ENCODE results near the gene PROM1. TPM values are rescaled to one million over a fixed set of nuclear protein-coding genes. Genes with fewer than 3 reads are reported as not detected.

PROM1 gene
- total and polyA plus RNA-seq, 2 of the 4 experiments (the other 2 are of a cell fraction), result not detected

DNA sequence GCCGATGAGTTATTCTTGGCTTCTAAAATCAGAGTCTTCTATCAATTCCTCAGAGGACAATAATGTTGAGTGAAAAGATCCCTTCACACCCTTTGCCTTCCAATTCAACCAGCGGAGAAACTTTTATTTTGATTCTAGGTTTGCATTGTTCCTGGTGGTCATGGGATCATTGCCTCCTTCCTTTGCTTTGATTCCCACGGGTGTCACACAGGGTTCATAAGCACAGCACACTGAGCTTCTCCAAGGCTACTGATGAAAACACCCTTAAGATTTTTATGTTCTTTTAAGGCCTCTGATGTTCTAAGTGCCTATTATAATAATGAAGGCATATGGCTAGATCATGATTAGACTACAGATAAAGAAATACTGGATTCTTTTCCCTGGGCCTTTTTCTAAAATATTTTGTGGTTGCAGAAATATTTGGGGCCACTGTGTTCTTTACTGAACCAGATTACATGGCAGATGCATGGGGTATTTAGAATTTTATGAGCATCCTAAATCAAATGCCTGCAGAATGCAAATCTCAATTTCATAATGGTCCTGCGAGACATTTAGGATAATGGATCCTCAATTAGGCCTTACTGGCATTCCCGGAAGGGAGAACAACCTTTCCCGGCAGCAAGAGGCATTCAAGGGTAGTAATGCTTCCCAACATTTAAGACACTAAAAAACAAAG is 76.9 kb downstream of the PROM1 start:
- in situ Hi-C loops (cut with MboI; ENCODE audit: low sequenced_read_pairs) (no loop called here), intact Hi-C loops (cut with micrococcal nuclease) (loop anchor here (10.0 kb wide), 1 partner anchor 772 kb away; no protein-coding TSS in a partner anchor), dilution Hi-C loops (cut with HindIII; ENCODE audit: low sequenced_read_pairs, unreplicated experiment) (no loop called here)
- no peak for DNase-seq
- H3K18ac ChIP-seq (ENCODE audit: low read depth, low read length), result no peak overlapping the region
- H2AFZ ChIP-seq (replicated peaks; ENCODE audit: low read length, poor library complexity), result no peak overlapping the region
- no peak overlapping the region for H2BK120ac ChIP-seq (ENCODE audit: low read depth, low read length)
- ATAC-seq (ENCODE audit: low read depth), result no peak
- no peak overlapping the region for H2BK20ac ChIP-seq (ENCODE audit: low read depth, low read length)
- H3K14ac ChIP-seq (replicated peaks; ENCODE audit: low read depth, low read length), result no peak overlapping the region
- no peak overlapping the region for H3K27ac ChIP-seq (ENCODE audit: insufficient read depth, low read length)
- H3K79me1 ChIP-seq (ENCODE audit: low read depth in 1 of 2, low read length in 2 of 2), result no peaks in the 10 kb centered on the region
- TF ChIP-seq, protein P1, sequence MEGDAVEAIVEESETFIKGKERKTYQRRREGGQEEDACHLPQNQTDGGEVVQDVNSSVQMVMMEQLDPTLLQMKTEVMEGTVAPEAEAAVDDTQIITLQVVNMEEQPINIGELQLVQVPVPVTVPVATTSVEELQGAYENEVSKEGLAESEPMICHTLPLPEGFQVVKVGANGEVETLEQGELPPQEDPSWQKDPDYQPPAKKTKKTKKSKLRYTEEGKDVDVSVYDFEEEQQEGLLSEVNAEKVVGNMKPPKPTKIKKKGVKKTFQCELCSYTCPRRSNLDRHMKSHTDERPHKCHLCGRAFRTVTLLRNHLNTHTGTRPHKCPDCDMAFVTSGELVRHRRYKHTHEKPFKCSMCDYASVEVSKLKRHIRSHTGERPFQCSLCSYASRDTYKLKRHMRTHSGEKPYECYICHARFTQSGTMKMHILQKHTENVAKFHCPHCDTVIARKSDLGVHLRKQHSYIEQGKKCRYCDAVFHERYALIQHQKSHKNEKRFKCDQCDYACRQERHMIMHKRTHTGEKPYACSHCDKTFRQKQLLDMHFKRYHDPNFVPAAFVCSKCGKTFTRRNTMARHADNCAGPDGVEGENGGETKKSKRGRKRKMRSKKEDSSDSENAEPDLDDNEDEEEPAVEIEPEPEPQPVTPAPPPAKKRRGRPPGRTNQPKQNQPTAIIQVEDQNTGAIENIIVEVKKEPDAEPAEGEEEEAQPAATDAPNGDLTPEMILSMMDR (conservative IDR thresholded peaks at IDR 0.05; ENCODE audit: low read depth, low read length), result no peak
- TF ChIP-seq RFX5 (IDR thresholded peaks at IDR 0.05; ENCODE audit: low read depth, low read length) (no peak), FOS (IDR thresholded peaks at IDR 0.05; ENCODE audit: low read depth, low read length) (no peak), POLR2A (IDR thresholded peaks at IDR 0.05; ENCODE audit: low read depth, low read length) (no peak), MAFK (IDR thresholded peaks at IDR 0.05; ENCODE audit: low read depth, low read length) (no peak), MXI1 (IDR thresholded peaks at IDR 0.05; ENCODE audit: borderline replicate concordance, low read depth, low read length) (no peak)
- no peak overlapping the region for H3K4ac ChIP-seq (ENCODE audit: low read depth, low read length)
- no peak overlapping the region for H4K8ac ChIP-seq (ENCODE audit: low read depth in 2 of 2, low read length in 2 of 2)
- H3K4me1 ChIP-seq (ENCODE audit: control insufficient read depth, insufficient read depth, low read length), result no peaks in the 10 kb centered on the region
- no TSS peak for BruUV-seq (replicated peaks)
- no peaks in the 10 kb centered on the region for H3K9me1 ChIP-seq (ENCODE audit: insufficient read depth, low read length)
- no peak overlapping the region for H2BK5ac ChIP-seq (ENCODE audit: low read depth, low read length, poor library complexity, severe bottlenecking)
- H3K9me3 ChIP-seq (ENCODE audit: control insufficient read depth, insufficient read depth, low read length), result no peaks in the 10 kb centered on the region
- no peak overlapping the region for H2AK9ac ChIP-seq (replicated peaks; ENCODE audit: low read depth, low read length, poor library complexity)
- CTCF ChIA-PET, result interaction anchor here (2.4 kb wide), 1 partner anchor 201 kb away, joined by 7 read pairs; no protein-coding TSS in a partner anchor
- H4K5ac ChIP-seq (ENCODE audit: low read depth, low read length), result no peak overlapping the region
- no peaks in the 10 kb centered on the region for H3K36me3 ChIP-seq (ENCODE audit: control insufficient read depth, insufficient read depth, low read length)
- no peak overlapping the region for H3K4me3 ChIP-seq (ENCODE audit: insufficient read depth, low read depth, low read length)
- POLR2A ChIA-PET (ENCODE audit: unreplicated experiment), result no interaction called here
- H3K56ac ChIP-seq (ENCODE audit: extremely low read depth, insufficient read depth, low read length), result no peak overlapping the region
- WGBS, 2 experiments (ENCODE audit: extremely low coverage in 2 of 2, insufficient read length in 1 of 2), result no CpG with 5 or more reads among the region's 6 CpGs
- H2BK15ac ChIP-seq (ENCODE audit: low read depth, low read length), result no peak overlapping the region
- H4K20me1 ChIP-seq (ENCODE audit: insufficient read depth, low read length), result no peaks in the 10 kb centered on the region
- H2AK5ac ChIP-seq (ENCODE audit: low read depth, low read length), result no peak overlapping the region
- H4K91ac ChIP-seq (ENCODE audit: insufficient read depth, low read depth, low read length), result no peak overlapping the region
- H3K4me2 ChIP-seq (ENCODE audit: low read depth, low read length), result no peak overlapping the region
- no peak overlapping the region for H3K23ac ChIP-seq (ENCODE audit: low read depth, low read length)
- H3K27me3 ChIP-seq (ENCODE audit: control insufficient read depth, insufficient read depth, low read length), result peaks cover 26% of the 10 kb centered on the region
- H3K9ac ChIP-seq (ENCODE audit: low read depth, low read length), result no peak overlapping the region
